HG03108 (cell line): ENCODE measurements around the gene C2CD4C.
"Not testable (repeated sequence)": the region's sequence is repeated elsewhere in the genome, so short reads cannot be mapped to it uniquely, and the experiment has no call there.

Experiments
- ATAC-seq: cut with Tn5 transposase; IDR thresholded peaks from one replicate; pipeline ENCODE4 v1.9.1; 2021; ENCODE audit warnings: moderate library complexity; ENCODE audit not compliant: unreplicated experiment

The C2CD4C gene

DNA sequence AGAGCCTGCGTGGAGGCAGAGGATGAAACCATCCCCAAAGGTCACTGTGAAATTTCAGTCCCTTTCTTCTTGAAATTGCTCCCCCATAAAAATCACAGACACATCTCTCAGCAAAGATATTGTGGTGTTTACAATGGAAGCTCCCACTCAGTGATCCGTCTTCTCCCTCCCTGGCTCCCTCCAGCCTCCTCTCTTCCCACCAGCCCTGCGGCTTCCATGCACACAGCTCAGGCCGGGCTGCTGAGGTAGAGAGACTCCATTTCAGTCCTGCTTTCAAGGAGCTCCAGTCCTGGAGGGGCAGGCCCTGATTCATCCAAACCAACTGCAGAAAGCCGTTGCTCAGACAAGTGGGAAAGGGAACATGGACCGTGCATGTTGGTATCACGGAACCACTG is 40.3 kb downstream of the C2CD4C start:
- ATAC-seq: no peak

DNA sequence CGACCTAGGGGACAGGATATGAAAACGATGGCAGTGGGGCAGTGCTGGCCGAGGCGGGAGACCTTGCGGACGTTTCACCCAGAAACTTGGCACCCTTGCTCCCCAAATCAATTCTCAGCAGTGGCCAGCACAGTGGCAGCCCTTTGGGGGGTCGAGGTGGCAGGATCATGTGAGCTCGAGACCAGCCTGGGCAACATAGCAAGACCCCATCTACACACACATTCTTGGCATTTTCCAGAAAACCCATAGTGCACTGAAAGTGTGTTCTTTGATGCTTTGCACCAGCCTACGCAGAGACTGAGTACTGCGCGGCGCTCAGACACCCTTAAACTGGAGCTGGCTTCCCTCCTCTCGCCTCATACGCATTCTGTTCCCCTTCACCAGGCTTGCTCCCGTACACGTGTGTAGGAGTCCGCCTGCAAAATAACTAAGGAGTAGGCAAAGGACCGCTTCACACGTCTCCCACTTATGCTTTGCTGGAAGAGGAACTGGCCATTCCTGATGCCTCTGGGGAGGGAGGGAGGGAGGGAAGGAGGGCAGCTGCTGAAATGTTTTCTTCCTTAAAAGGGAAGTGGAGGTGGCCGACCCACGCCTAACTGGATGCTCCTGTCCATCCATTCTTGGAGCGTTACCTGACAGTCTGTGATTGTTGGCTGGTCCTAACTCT is 40.9 kb downstream of the C2CD4C start:
- ATAC-seq: no peak

DNA sequence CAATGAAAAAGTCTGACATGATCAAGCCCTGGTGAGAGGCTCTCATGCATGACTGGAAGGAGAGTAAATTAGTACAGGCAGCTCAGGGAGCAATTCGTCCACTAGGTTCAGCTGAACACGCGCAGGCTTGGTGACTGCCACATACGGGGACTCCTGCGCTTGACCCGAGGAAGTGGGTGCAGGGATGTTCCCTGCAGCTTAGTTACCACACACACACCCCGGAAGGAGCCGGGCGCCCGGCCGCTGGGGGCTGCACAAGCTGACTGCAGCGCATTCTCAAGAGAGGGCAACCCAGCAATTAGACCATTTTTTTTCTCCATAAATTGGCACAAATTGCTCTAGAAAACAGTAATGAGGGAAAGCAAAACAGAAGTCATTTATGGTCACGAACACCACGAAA is 41.4 kb downstream of the C2CD4C start:
- no peak for ATAC-seq

DNA sequence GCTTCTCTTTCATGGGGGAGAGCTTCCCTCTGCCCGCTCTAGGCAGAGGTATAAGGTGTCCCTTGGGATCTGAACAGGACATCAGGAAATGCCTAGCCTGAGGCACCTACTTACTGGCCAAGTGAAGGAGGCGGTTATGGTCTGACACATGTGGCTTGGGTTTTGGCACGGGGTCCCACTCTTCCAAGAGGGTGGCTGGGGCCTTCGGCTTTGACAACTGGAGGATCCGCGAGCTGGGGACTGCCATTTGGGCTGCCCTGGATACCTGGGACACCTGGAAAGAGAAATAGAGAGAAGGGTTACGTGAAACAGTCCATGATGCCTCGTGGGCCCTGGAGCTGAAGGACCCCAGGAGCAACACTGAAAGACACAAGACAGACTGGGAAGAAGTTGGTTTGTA is 42.0 kb downstream of the C2CD4C start:
- no peak for ATAC-seq

DNA sequence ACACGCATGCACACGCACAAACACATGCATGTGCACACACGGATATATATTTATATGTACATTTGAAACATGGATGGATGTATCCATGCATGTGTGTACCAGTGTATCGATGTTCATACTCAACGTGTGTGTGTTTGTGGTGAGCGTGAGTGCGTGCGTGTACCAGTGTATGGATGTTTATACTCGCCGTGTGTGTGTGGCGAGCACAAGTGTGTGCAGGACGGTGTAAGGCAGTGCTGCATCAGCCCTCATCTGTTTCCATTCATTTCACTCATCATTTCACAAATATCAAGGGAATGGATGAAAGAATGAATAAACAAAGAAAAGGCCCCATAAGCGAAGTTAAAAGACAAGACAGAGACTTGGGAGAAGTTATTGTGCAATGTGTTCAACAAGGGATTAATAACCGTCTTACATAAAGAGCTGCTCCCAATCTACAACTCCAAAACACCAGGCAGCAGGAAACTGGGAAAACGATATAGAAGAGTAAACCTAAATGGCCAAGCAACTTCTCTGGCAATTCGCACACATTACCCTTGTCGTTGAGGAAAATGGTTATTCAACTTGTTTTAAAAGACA is 42.7 kb downstream of the C2CD4C start:
- ATAC-seq: no peak

DNA sequence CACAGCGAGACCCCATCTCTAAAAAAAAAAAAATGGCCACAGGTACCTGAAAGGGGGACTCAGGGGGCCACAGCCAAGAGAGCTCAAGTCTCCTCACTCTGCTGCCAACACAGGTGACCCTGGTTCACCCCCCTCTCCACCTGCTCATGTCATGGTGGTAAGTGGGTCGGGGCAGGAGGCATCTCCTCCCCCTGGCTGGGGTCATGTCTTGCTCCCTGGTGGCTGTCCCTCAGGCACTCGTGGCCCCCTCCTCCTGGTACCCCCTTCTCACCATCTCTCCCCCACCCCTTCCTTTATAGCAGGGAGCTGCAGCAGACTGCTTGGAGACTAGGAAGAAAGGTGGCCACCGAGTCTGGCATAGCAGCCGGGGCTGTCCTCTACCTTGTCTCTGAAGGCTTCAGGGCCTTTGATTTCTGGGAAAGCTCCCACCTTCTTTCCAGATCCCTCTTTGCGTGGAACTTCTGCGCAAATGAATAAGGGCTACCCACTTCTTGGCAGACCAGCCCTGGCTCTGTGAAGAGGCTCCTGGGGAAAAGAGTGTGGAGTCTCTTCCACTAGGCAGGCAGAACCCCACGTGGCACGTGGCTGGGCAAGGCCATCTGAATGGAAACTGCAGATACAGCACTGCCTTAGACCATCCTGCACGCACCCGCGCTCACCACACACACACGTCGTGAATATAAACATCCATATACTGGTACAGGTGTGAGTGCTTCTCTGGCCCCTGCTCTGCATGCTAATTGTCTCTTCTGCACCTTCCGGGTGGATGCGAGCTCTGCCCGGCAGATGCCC is 44.3 kb downstream of the C2CD4C start:
- no peak for ATAC-seq

DNA sequence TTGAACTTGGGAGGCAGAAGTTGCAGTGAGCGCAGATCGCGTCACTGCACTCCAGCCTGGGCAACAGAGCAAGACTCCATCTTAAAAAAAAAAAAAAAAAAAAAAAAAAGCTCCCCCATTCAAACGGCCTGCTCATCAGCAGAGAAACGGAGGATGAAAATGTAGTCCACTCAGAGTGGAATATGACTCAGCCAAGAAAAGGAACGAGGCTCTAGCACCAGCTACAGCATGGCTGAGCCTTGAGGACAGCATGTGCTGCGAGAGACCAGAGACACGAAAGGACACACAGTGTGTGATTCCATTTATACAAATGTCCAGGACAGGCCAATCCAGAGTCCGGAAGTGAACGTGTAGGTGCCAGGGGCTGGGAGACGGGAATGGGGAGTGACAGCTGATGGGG is 46.3 kb downstream of the C2CD4C start:
- ATAC-seq: no peak

DNA sequence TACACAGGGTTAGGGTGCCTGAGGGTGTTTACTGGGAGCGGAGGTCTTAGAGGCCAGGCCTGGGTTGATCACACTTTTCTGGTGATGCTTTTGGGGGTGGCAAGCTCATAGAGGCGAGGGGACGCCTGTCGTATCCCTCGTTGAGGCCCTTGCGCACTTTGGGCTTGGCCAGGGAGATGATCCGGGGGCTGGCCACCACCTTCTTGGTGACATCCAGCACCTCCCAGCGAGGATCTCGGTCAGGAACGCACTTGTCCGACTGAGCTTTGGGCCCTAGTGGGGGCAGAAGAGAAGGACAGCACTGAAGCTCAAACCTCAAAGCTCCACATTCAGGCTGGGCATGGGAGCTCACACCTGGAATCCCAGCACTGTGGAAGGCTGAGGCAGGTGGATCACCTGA is 46.8 kb downstream of the C2CD4C start:
- ATAC-seq: no peak

DNA sequence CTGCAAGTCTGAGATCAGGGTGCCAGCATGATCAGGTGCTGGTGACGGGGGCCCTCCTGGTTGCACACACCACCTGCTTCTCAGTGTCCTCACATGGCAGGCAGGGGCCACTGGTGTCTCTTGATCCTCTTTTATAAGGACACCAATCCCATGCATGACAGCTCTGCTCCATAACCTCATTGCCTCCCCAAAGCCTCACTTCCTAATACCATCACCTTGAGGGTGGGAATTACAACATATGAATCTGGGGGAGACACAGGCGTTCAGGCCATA is 49.4 kb downstream of the C2CD4C start:
- no peak for ATAC-seq

DNA sequence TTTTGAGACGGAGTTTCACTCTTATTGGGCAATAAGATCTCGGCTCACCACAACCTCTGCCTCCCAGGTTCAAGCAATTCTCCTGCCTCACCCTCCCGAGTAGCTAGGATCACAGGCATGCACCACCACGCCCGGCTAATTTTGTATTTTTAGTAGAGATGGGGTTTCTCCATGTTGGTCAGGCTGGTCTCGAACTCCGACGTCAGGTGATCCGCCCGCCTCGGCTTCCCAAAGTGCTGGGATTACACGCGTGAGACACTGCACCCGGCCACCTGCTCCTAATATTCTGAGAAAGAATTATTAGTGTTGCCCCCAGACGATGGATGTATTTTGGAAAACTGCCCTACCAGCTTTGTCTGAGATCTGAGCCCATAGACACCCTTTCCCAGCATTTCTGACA is 53.4 kb downstream of the C2CD4C start:
- ATAC-seq: not testable (repeated sequence)
